ENCODE results near the gene CCNYL1. TPM values are rescaled to one million over a fixed set of nuclear protein-coding genes. Genes with fewer than 3 reads are reported as not detected.
A peak's percentile ranks its signal among the peaks of the same experiment; 100 is the strongest.

The CCNYL1 gene
- total RNA-seq, 2 donors from 2014 or later: 5.7 to 6.9 TPM

- no peak for ATAC-seq
- H3K27ac Mint-ChIP-seq: no peak overlapping the region
- no peaks in the 10 kb centered on the region for H3K36me3 Mint-ChIP-seq
- DNase-seq (ENCODE audit: low spot score): no peak
- peak overlapping the region; percentile 82 for H3K4me3 Mint-ChIP-seq
- H3K4me1 Mint-ChIP-seq (ENCODE audit: low read depth in 2 of 2): peaks cover 15 to 19% of the 10 kb centered on the region in 2 donors
- no peaks in the 10 kb centered on the region for H3K9me3 Mint-ChIP-seq
- peaks cover 15 to 18% of the 10 kb centered on the region in 2 donors for H3K27me3 Mint-ChIP-seq
These were observed 56.9 kb downstream of the CCNYL1 start for GRCh38 chr2:207768168-207768865.

GRCh38 chr2:207768866-207769596 is 57.6 kb downstream of the CCNYL1 start:
- H3K4me1 Mint-ChIP-seq (ENCODE audit: low read depth in 2 of 2): peaks cover 15 to 19% of the 10 kb centered on the region in 2 donors
- no peak for DNase-seq (ENCODE audit: low spot score)
- H3K27ac Mint-ChIP-seq: no peak overlapping the region
- H3K9me3 Mint-ChIP-seq: no peaks in the 10 kb centered on the region
- H3K27me3 Mint-ChIP-seq: peaks cover 15 to 18% of the 10 kb centered on the region in 2 donors
- H3K4me3 Mint-ChIP-seq: peak overlapping the region; percentile 82
- H3K36me3 Mint-ChIP-seq: no peaks in the 10 kb centered on the region
- peak in 1 of 2 donors; percentile 1 for ATAC-seq

- Mint-ChIP-seq H3K27ac (no peak overlapping the region), H3K27me3 (peaks cover 11 to 14% of the 10 kb centered on the region in 2 donors), H3K36me3 (no peaks in the 10 kb centered on the region), H3K4me3 (peak overlapping the region; percentile 91), H3K4me1 (ENCODE audit: low read depth in 2 of 2) (peaks cover 15 to 19% of the 10 kb centered on the region in 2 donors), H3K9me3 (no peaks in the 10 kb centered on the region)
- ATAC-seq: no peak
- DNase-seq (ENCODE audit: low spot score): no peak
These were observed 59.4 kb downstream of the CCNYL1 start for GRCh38 chr2:207770602-207771404.

GRCh38 chr2:207771421-207771820 is 60.0 kb downstream of the CCNYL1 start:
- Mint-ChIP-seq H3K9me3 (no peaks in the 10 kb centered on the region), H3K4me1 (ENCODE audit: low read depth in 2 of 2) (peaks cover 15 to 19% of the 10 kb centered on the region in 2 donors), H3K4me3 (no peak overlapping the region), H3K36me3 (no peaks in the 10 kb centered on the region), H3K27ac (no peak overlapping the region), H3K27me3 (peaks cover 6 to 8% of the 10 kb centered on the region in 2 donors)
- DNase-seq (ENCODE audit: low spot score) (no peak), ATAC-seq (no peak)

GRCh38 chr2:207772081-207772843 is 60.8 kb downstream of the CCNYL1 start:
- no peaks in the 10 kb centered on the region for H3K36me3 Mint-ChIP-seq
- DNase-seq (ENCODE audit: low spot score): no peak
- peak overlapping the region; percentile 13 for H3K4me3 Mint-ChIP-seq
- peaks cover 1 to 5% of the 10 kb centered on the region in 2 donors for H3K27me3 Mint-ChIP-seq
- H3K27ac Mint-ChIP-seq: no peak overlapping the region
- peaks cover 12 to 16% of the 10 kb centered on the region in 2 donors for H3K4me1 Mint-ChIP-seq (ENCODE audit: low read depth in 2 of 2)
- ATAC-seq: no peak
- H3K9me3 Mint-ChIP-seq: no peaks in the 10 kb centered on the region

- Mint-ChIP-seq H3K4me3 (no peak overlapping the region), H3K36me3 (no peaks in the 10 kb centered on the region), H3K27ac (no peak overlapping the region)
These were observed 61.4 kb downstream of the CCNYL1 start for GRCh38 chr2:207772844-207773205.

GRCh38 chr2:207775473-207775872 is 64.0 kb downstream of the CCNYL1 start:
- H3K4me3 Mint-ChIP-seq: no peak overlapping the region
- H3K27me3 Mint-ChIP-seq: peaks cover 3 to 7% of the 10 kb centered on the region in 2 donors
- peaks cover 5 to 6% of the 10 kb centered on the region in 2 donors for H3K4me1 Mint-ChIP-seq (ENCODE audit: low read depth in 2 of 2)
- ATAC-seq (no peak), DNase-seq (ENCODE audit: low spot score) (no peak)
- H3K27ac Mint-ChIP-seq: no peak overlapping the region
- H3K9me3 Mint-ChIP-seq: no peaks in the 10 kb centered on the region
- no peaks in the 10 kb centered on the region for H3K36me3 Mint-ChIP-seq

More at GRCh38 chr2:207772844-207773205, 61.4 kb downstream of the CCNYL1 start:
- no peaks in the 10 kb centered on the region for H3K9me3 Mint-ChIP-seq
- H3K27me3 Mint-ChIP-seq: no peaks in the 10 kb centered on the region
- peaks cover 6 to 12% of the 10 kb centered on the region in 2 donors for H3K4me1 Mint-ChIP-seq (ENCODE audit: low read depth in 2 of 2)
- ATAC-seq (no peak), DNase-seq (ENCODE audit: low spot score) (no peak)

GRCh38 chr2:207777124-207777523 is 65.7 kb downstream of the CCNYL1 start:
- no peaks in the 10 kb centered on the region for H3K4me1 Mint-ChIP-seq (ENCODE audit: low read depth in 2 of 2)
- H3K36me3 Mint-ChIP-seq: no peaks in the 10 kb centered on the region
- no peaks in the 10 kb centered on the region for H3K9me3 Mint-ChIP-seq
- no peak overlapping the region for H3K4me3 Mint-ChIP-seq
- ATAC-seq (no peak), DNase-seq (ENCODE audit: low spot score) (no peak)
- H3K27me3 Mint-ChIP-seq: peaks cover 3 to 12% of the 10 kb centered on the region in 2 donors
- H3K27ac Mint-ChIP-seq: no peak overlapping the region

GRCh38 chr2:207778298-207778882 is 67.0 kb downstream of the CCNYL1 start:
- Mint-ChIP-seq H3K36me3 (no peaks in the 10 kb centered on the region), H3K27me3 (peaks cover 5 to 22% of the 10 kb centered on the region in 2 donors), H3K9me3 (no peaks in the 10 kb centered on the region), H3K27ac (no peak overlapping the region), H3K4me1 (ENCODE audit: low read depth in 2 of 2) (no peaks in the 10 kb centered on the region), H3K4me3 (no peak overlapping the region)
- no peak for ATAC-seq
- DNase-seq (ENCODE audit: low spot score): no peak

GRCh38 chr2:207779523-207779922 is 68.1 kb downstream of the CCNYL1 start:
- no peaks in the 10 kb centered on the region for H3K4me1 Mint-ChIP-seq (ENCODE audit: low read depth in 2 of 2)
- ATAC-seq: no peak
- no peak for DNase-seq (ENCODE audit: low spot score)
- no peaks in the 10 kb centered on the region for H3K9me3 Mint-ChIP-seq
- H3K27me3 Mint-ChIP-seq: peaks cover 5 to 22% of the 10 kb centered on the region in 2 donors
- H3K4me3 Mint-ChIP-seq: no peak overlapping the region
- no peaks in the 10 kb centered on the region for H3K36me3 Mint-ChIP-seq
- H3K27ac Mint-ChIP-seq: no peak overlapping the region

- Mint-ChIP-seq H3K4me3 (no peak overlapping the region), H3K27ac (no peak overlapping the region)
These were observed 71.0 kb downstream of the CCNYL1 start for GRCh38 chr2:207782238-207783030.

GRCh38 chr2:207783514-207783913 is 72.1 kb downstream of the CCNYL1 start:
- Mint-ChIP-seq H3K9me3 (no peaks in the 10 kb centered on the region), H3K27ac (no peak overlapping the region), H3K27me3 (peaks cover 5 to 22% of the 10 kb centered on the region in 2 donors), H3K4me1 (ENCODE audit: low read depth in 2 of 2) (no peaks in the 10 kb centered on the region), H3K4me3 (no peak overlapping the region), H3K36me3 (no peaks in the 10 kb centered on the region)
- DNase-seq (ENCODE audit: low spot score) (no peak), ATAC-seq (no peak)

More at GRCh38 chr2:207782238-207783030, 71.0 kb downstream of the CCNYL1 start:
- Mint-ChIP-seq H3K9me3 (no peaks in the 10 kb centered on the region), H3K4me1 (ENCODE audit: low read depth in 2 of 2) (no peaks in the 10 kb centered on the region), H3K36me3 (no peaks in the 10 kb centered on the region), H3K27me3 (peaks cover 5 to 22% of the 10 kb centered on the region in 2 donors)
- DNase-seq (ENCODE audit: low spot score): no peak
- ATAC-seq: no peak
